Endothelial cell (in vitro differentiated cells): ENCODE measurements around the gene FAM222A. TPM values are rescaled to one million over a fixed set of nuclear protein-coding genes. Genes with fewer than 3 reads are reported as not detected.

Source experiments
- DNase-seq: peaks from one replicate; pipeline ENCODE4 v3.0.0; 2021; ENCODE audit warnings: low spot score
- H3K27ac Mint-ChIP-seq: one replicate; pipeline ENCODE4 v1.8.0; 2021; ENCODE audit warnings: mixed read lengths, inconsistent platforms; ENCODE audit not compliant: unreplicated experiment
- H3K27me3 Mint-ChIP-seq: one replicate; pipeline ENCODE4 v1.8.0; 2021; ENCODE audit warnings: mild to moderate bottlenecking, moderate library complexity, mixed read lengths, inconsistent platforms; ENCODE audit not compliant: unreplicated experiment
- H3K36me3 Mint-ChIP-seq: one replicate; pipeline ENCODE4 v1.8.0; 2021; ENCODE audit warnings: mild to moderate bottlenecking, low read depth, mixed read lengths, inconsistent platforms; ENCODE audit not compliant: unreplicated experiment
- H3K4me1 Mint-ChIP-seq: one replicate; pipeline ENCODE4 v1.8.0; 2021; ENCODE audit warnings: mild to moderate bottlenecking, mixed read lengths, inconsistent platforms; ENCODE audit not compliant: unreplicated experiment
- H3K4me3 Mint-ChIP-seq: one replicate; pipeline ENCODE4 v1.8.0; 2021; ENCODE audit warnings: mild to moderate bottlenecking, mixed read lengths, inconsistent platforms; ENCODE audit not compliant: unreplicated experiment
- H3K9me3 Mint-ChIP-seq: one replicate; pipeline ENCODE4 v1.8.0; 2021; ENCODE audit warnings: mixed read lengths, inconsistent platforms; ENCODE audit not compliant: unreplicated experiment
- CTCF ChIP-seq: fragments of 200-600 bp; sonication (generic); IDR thresholded peaks from one replicate; pipeline ENCODE4 v1.5.0; 2021; ENCODE audit warnings: antibody characterized with exemption; ENCODE audit not compliant: unreplicated experiment
- total RNA-seq: library from RNA; stranded (reverse); fragmentation: NEBNext Ultra II Directional; extraction: Animal tissue kit (Norgen Biotek cat#: 25700); gene quantifications from one replicate; pipeline ENCODE4 v1.2.1, GENCODE V29; 2021; ENCODE audit not compliant: unreplicated experiment

FAM222A gene
- total RNA-seq, 1 donor from 2014 or later, result 14.2 TPM

- Mint-ChIP-seq H3K4me3 (no peak overlapping the region), H3K27ac (no peak overlapping the region), H3K27me3 (peaks cover 7% of the 10 kb centered on the region), H3K9me3 (no peaks in the 10 kb centered on the region), H3K4me1 (no peaks in the 10 kb centered on the region), H3K36me3 (no peaks in the 10 kb centered on the region)
- no peak for DNase-seq
- TF ChIP-seq CTCF, result no peak
These were observed 33.9 kb upstream of the FAM222A start for GRCh38 chr12:109679501-109680263.

- no peak for DNase-seq
- H3K4me3 Mint-ChIP-seq, result no peak overlapping the region
- no peak overlapping the region for H3K27ac Mint-ChIP-seq
- peaks cover 7% of the 10 kb centered on the region for H3K27me3 Mint-ChIP-seq
- H3K9me3 Mint-ChIP-seq, result no peaks in the 10 kb centered on the region
- H3K4me1 Mint-ChIP-seq, result no peaks in the 10 kb centered on the region
- TF ChIP-seq CTCF, result no peak
- H3K36me3 Mint-ChIP-seq, result no peaks in the 10 kb centered on the region
These were observed 33.2 kb upstream of the FAM222A start for GRCh38 chr12:109680264-109681005.

GRCh38 chr12:109681986-109682707 is 31.5 kb upstream of the FAM222A start:
- Mint-ChIP-seq H3K4me1 (no peaks in the 10 kb centered on the region), H3K4me3 (no peak overlapping the region), H3K27ac (no peak overlapping the region), H3K27me3 (peaks cover 9% of the 10 kb centered on the region), H3K9me3 (no peaks in the 10 kb centered on the region), H3K36me3 (no peaks in the 10 kb centered on the region)
- TF ChIP-seq CTCF, result no peak
- no peak for DNase-seq

GRCh38 chr12:109682708-109683060 is 30.9 kb upstream of the FAM222A start:
- H3K36me3 Mint-ChIP-seq, result no peaks in the 10 kb centered on the region
- H3K27me3 Mint-ChIP-seq, result peaks cover 5% of the 10 kb centered on the region
- DNase-seq, result no peak
- H3K4me1 Mint-ChIP-seq, result no peaks in the 10 kb centered on the region
- H3K9me3 Mint-ChIP-seq, result no peaks in the 10 kb centered on the region
- H3K27ac Mint-ChIP-seq, result no peak overlapping the region
- TF ChIP-seq CTCF, result no peak
- H3K4me3 Mint-ChIP-seq, result no peak overlapping the region
